Measurements from ENCODE around the gene PTPDC1.
"Not testable (repeated sequence)": the region's sequence is repeated elsewhere in the genome, so short reads cannot be mapped to it uniquely, and the experiment has no call there.

PTPDC1 gene

GRCh38 chr9:94112716-94113465 is 28.6 kb downstream of the PTPDC1 start:
- Mint-ChIP-seq H3K27ac (no peak overlapping the region), H3K27me3 (no peaks in the 10 kb centered on the region), H3K4me3 (no peak overlapping the region), H3K9me3 (no peaks in the 10 kb centered on the region), H3K4me1 (peaks cover 6% of the 10 kb centered on the region)
- ATAC-seq: no peak
- no peak for DNase-seq

DNA sequence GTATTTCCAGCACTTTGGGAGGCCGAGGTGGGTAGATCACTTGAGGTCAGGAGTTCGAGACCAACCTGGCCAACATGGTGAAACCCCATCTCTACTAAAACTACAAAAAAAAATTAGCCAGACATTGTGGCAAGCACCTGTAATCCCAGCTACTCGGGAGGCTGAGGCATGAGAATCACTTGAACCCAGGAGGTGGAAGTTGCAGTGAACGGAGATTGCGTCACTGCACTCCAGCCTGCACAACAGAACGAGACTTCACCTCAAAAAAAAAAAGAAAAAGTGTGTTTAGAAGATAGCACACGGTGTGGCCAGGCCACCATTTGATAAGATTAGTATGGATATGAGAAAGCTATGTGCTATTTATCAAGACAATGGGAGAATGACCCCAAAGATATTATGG is 35.8 kb downstream of the PTPDC1 start:
- peaks cover 6 to 11% of the 10 kb centered on the region in 2 donors for H3K9me3 Mint-ChIP-seq
- not testable (repeated sequence) for H3K4me3 Mint-ChIP-seq, H3K27ac Mint-ChIP-seq, ATAC-seq, DNase-seq, H3K27me3 Mint-ChIP-seq, H3K4me1 Mint-ChIP-seq

GRCh38 chr9:94120854-94121376 is 36.7 kb downstream of the PTPDC1 start:
- no peak for ATAC-seq
- no peak overlapping the region for H3K4me3 Mint-ChIP-seq
- DNase-seq: no peak
- no peaks in the 10 kb centered on the region for H3K27me3 Mint-ChIP-seq
- H3K9me3 Mint-ChIP-seq: peaks cover 6 to 11% of the 10 kb centered on the region in 2 donors
- H3K4me1 Mint-ChIP-seq: no peaks in the 10 kb centered on the region
- H3K27ac Mint-ChIP-seq: no peak overlapping the region

DNA sequence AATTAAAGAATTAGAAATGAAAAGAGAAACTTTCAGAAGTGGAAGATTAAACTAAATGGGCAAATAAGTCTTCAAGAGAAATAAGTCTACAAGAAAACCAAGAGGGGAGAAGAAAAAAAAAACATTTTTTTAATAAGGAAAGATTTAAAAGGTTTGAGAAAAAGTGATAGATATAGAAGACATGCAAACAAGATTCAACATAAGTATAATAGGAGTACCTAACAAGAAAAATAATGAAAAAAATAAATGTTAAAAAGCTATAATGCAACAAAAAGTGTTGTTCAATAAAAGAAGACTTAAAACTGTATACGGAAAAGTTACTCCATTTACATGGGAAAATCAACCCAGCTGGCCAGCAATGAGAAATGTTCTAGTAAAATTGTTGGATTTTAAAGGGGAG is 42.6 kb downstream of the PTPDC1 start:
- H3K9me3 Mint-ChIP-seq: peaks cover 36 to 53% of the 10 kb centered on the region in 2 donors
- no peak overlapping the region for H3K4me3 Mint-ChIP-seq
- DNase-seq (no peak), ATAC-seq (no peak)
- no peaks in the 10 kb centered on the region for H3K4me1 Mint-ChIP-seq
- H3K27me3 Mint-ChIP-seq: no peaks in the 10 kb centered on the region
- no peak overlapping the region for H3K27ac Mint-ChIP-seq

GRCh38 chr9:94127806-94128205 is 43.5 kb downstream of the PTPDC1 start:
- H3K27me3 Mint-ChIP-seq: no peaks in the 10 kb centered on the region
- DNase-seq: no peak

GRCh38 chr9:94128580-94128979 is 44.3 kb downstream of the PTPDC1 start:
- Mint-ChIP-seq H3K9me3 (peaks cover 36 to 53% of the 10 kb centered on the region in 2 donors), H3K27me3 (no peaks in the 10 kb centered on the region), H3K4me1 (no peaks in the 10 kb centered on the region), H3K27ac (no peak overlapping the region), H3K4me3 (no peak overlapping the region)
- no peak for ATAC-seq
- no peak for DNase-seq

More at GRCh38 chr9:94127806-94128205, 43.5 kb downstream of the PTPDC1 start:
- ATAC-seq: no peak
- H3K4me3 Mint-ChIP-seq: no peak overlapping the region
- H3K27ac Mint-ChIP-seq: no peak overlapping the region
- H3K9me3 Mint-ChIP-seq: peaks cover 36 to 53% of the 10 kb centered on the region in 2 donors
- H3K4me1 Mint-ChIP-seq: no peaks in the 10 kb centered on the region

GRCh38 chr9:94134629-94135028 is 50.4 kb downstream of the PTPDC1 start:
- H3K9me3 Mint-ChIP-seq: peaks cover 2 to 9% of the 10 kb centered on the region in 2 donors
- no peaks in the 10 kb centered on the region for H3K27me3 Mint-ChIP-seq
- H3K4me1 Mint-ChIP-seq: no peaks in the 10 kb centered on the region
- no peak overlapping the region for H3K4me3 Mint-ChIP-seq
- DNase-seq (no peak), ATAC-seq (no peak)
- H3K27ac Mint-ChIP-seq: no peak overlapping the region

DNA sequence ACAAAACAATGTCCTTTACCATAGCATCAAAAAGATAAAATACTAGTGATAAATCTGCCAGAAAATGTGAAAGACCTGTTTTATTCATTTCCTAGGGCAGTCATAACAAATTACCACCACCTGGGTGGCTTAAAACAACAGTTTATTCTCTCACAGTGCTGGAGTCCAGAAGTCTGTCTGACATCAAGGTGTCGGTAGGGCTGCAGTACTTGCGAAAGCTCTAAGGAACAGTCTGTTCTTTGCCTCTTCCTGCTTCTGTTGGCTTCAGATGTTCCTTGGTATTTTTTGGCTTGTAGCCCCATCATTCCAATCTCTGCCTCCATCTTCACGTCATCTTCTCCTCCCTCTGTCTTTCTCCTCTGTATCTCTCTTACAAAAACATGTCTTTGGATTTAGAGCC is 51.0 kb downstream of the PTPDC1 start:
- Mint-ChIP-seq H3K4me1 (no peaks in the 10 kb centered on the region), H3K27me3 (no peaks in the 10 kb centered on the region), H3K4me3 (no peak overlapping the region), H3K9me3 (peaks cover 0 to 7% of the 10 kb centered on the region in 2 donors), H3K27ac (no peak overlapping the region)
- no peak for DNase-seq
- ATAC-seq: no peak

DNA sequence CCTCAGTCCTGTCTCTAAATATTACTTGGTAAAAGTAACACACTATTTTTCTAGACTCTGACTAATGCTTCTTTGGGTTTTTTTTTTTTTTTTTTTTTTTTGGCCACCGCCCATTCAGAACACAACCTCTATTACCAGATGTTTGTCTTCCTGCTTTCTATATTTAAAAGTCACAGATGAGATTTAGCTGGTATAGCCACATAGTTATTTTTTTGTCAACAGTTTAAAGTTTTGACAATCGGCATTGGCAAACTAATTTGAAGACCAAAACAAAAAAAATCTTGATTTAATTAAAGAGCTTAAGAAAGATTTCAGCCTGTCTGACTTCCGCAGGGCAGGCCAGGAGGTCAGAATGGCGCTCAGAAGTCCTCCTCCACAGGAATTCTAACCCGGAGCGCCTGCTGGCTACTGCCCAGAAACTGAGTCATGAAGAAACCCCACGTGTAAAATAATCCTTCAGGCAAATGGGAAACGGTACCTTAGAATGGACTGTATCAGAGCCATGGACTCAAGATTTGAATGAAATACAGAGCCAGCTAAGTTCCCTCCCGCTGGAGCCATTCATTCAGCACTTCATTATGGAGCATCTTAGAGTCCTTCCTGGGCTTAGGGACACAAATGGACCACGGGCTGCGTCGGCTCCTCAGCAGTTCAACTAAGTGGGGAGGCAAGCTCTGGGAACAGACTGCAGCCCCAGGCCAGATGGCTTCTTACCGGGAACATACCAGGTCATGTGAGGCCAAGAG is 55.6 kb downstream of the PTPDC1 start:
- no peak for ATAC-seq
- no peaks in the 10 kb centered on the region for H3K4me1 Mint-ChIP-seq
- H3K9me3 Mint-ChIP-seq: no peaks in the 10 kb centered on the region
- peak overlapping the region in 1 of 2 donors; percentile 50 for H3K27ac Mint-ChIP-seq
- DNase-seq: no peak
- no peak overlapping the region for H3K4me3 Mint-ChIP-seq
- no peaks in the 10 kb centered on the region for H3K27me3 Mint-ChIP-seq

DNA sequence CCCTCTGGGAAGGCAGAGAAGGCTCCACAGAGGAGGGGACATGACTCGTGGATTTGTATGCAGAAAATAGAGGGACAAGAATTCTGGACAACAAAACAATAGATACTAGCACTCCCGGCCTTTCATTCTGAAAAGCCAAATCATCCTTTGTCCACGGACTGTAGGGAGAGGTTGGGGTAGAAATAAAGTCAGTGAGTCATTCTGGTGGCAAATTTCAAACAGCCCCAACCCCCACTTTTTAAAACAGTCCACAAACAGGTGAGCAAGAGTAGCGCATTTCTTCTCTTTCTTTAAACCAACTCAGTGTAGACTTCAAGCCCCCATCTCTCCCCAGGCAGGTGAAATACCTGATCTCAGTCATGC is 56.1 kb downstream of the PTPDC1 start:
- Mint-ChIP-seq H3K27ac (no peak overlapping the region), H3K9me3 (no peaks in the 10 kb centered on the region)
- ATAC-seq: no peak

GRCh38 chr9:94140791-94141790 is 56.8 kb downstream of the PTPDC1 start:
- H3K4me1 Mint-ChIP-seq: no peaks in the 10 kb centered on the region
- ATAC-seq: no peak
- no peaks in the 10 kb centered on the region for H3K27me3 Mint-ChIP-seq
- no peaks in the 10 kb centered on the region for H3K9me3 Mint-ChIP-seq
- no peak overlapping the region for H3K4me3 Mint-ChIP-seq
- DNase-seq: no peak
- H3K27ac Mint-ChIP-seq: no peak overlapping the region

More for the DNA sequence above, 56.1 kb downstream of the PTPDC1 start:
- Mint-ChIP-seq H3K27me3 (no peaks in the 10 kb centered on the region), H3K4me1 (no peaks in the 10 kb centered on the region), H3K4me3 (no peak overlapping the region)
- DNase-seq: no peak

- Mint-ChIP-seq H3K27ac (peak overlapping the region in 1 of 2 donors; percentile 69), H3K9me3 (no peaks in the 10 kb centered on the region), H3K27me3 (no peaks in the 10 kb centered on the region), H3K4me3 (no peak overlapping the region), H3K4me1 (no peaks in the 10 kb centered on the region)
- ATAC-seq (no peak), DNase-seq (no peak)
Measured at GRCh38 chr9:94142353-94142752, 58.1 kb downstream of the PTPDC1 start.

DNA sequence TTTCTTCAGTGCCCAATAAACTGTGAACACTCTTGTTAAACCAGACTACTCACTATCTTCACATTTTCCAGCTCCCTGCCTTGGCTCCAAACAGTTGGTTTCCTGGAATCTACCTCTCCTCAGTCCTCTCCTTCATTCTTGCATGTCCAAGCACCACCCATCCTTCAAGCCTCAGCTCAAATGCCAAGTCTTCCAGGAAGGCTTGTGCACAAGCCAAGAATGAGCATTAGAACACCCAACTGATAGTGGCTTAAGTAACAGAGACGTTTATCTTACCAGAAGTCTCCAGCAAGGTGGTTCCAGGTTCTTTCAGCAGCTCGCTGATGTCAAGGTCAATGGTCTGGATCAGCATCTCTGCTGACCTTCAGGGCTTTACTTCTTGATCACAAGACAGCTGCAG is 60.1 kb downstream of the PTPDC1 start:
- Mint-ChIP-seq H3K27me3 (no peaks in the 10 kb centered on the region), H3K27ac (no peak overlapping the region), H3K9me3 (no peaks in the 10 kb centered on the region), H3K4me3 (no peak overlapping the region), H3K4me1 (no peaks in the 10 kb centered on the region)
- ATAC-seq: no peak
- no peak for DNase-seq

- H3K4me3 Mint-ChIP-seq: no peak overlapping the region
- peaks cover 10% of the 10 kb centered on the region for H3K4me1 Mint-ChIP-seq
- DNase-seq: no peak
- H3K9me3 Mint-ChIP-seq: no peaks in the 10 kb centered on the region
- no peaks in the 10 kb centered on the region for H3K27me3 Mint-ChIP-seq
- no peak for ATAC-seq
- H3K27ac Mint-ChIP-seq: no peak overlapping the region
Measured at GRCh38 chr9:94145640-94146039, 61.4 kb downstream of the PTPDC1 start.

- Mint-ChIP-seq H3K27me3 (no peaks in the 10 kb centered on the region), H3K9me3 (no peaks in the 10 kb centered on the region), H3K4me3 (no peak overlapping the region), H3K27ac (no peak overlapping the region), H3K4me1 (peaks cover 10% of the 10 kb centered on the region)
- DNase-seq (no peak), ATAC-seq (no peak)
Measured at GRCh38 chr9:94147776-94148175, 63.5 kb downstream of the PTPDC1 start.
